Epithelial cell of prostate (primary cell): ENCODE results near the gene SH3GL1.

Source experiments
- DNase-seq: peaks from one replicate; pipeline ENCODE4 v3.0.0-alpha.2; 2011; ENCODE audit warnings: low read depth, low spot score
- H3K27ac ChIP-seq: fragments of 450-650 bp; 2 replicates; pipeline ENCODE4 v1.5.1; 2017; ENCODE audit warnings: mild to moderate bottlenecking

The SH3GL1 gene

DNA sequence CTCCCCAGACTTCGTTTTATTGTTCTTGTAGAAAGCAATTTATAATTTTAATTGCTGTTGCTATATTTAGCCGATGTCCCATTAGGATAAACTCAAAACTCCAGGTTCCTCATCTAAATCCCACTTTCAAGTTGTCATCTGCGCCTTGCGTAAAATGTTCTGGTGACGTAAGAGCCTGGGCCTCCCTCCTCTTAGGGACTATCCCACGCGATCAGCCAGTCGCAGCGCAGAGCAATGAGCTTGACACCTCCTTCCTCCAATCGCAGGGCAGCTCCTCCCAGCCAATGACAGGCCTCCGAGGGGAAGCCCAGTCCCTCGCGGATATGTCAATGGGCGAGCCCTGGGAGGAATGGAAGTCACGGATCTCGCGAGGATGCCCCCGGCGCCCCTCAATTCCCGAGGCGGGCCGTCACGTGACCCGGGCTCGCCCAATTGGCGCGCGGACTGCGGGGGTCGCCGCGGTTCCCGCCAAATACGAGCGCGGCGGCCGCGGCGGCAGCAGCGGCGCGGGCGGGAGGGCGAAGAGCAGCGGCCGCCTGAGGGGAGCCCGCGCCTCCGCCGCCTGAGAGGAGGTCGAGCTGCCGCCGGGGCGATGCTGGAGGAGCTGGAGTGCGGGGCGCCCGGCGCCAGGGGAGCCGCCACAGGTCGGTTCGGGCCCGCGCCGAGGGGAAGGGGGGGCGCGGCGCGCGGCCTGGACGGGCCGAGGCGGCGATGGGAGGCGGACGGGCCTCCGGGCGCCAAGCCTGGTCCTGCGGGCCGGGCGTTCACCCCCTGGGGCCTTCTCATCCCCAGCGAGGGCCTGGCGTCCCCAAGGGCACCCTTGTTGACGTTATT, 2.0 kb upstream of the SH3GL1 start, which contains the start of gene CHAF1A:
CHAF1A (plus strand) TSS at position 470 of the 834 bp plus-strand sequence; CDS start at position 593, 123 bp downstream.
- peak within 1 kb of the TSS; percentile 78 for H3K27ac ChIP-seq
- DNase-seq = peak; percentile 100

DNA sequence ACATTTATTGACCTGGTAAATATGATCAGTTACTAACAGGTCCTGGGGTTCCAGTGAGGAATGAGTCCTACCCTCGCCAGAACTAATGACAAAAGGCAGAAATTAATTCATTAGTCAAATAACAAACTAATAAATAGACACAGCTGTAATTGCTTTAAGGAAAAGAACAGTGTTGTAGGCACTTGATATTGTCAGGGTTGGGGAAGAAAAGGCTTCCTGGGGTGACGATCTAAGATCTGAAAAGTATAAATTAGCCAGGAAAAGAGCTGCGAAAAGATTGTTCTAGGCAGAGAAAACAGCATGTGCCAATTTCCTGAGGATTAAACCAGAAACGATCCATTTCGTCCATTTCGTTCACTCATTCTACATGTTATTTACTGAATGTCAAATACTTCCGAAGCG, 1.4 kb upstream of the SH3GL1 start:
- peak overlapping the region; percentile 78 for H3K27ac ChIP-seq
- no peak for DNase-seq

DNA sequence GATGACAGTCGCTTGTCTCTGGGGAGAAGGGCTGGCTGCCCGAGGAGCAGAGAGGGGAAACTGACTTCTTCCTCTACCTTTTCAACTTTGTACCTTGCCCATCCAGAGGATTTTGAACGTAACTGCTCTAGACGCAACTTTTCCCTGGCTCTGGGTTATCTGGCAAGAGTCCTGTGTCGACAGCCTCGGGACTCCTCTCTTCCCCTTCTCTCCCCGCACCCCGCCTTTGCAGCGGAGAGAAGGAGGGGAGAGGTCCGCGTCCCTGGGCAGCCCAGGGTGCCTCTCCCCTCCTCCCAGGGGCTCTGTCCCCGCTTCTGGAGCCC, 574 bp downstream of the SH3GL1 start:
- no peak for DNase-seq
- H3K27ac ChIP-seq = peak overlapping the region; percentile 84

- DNase-seq = no peak
Observed at GRCh38 chr19:4396949-4397783, 3.2 kb downstream of the SH3GL1 start.

DNA sequence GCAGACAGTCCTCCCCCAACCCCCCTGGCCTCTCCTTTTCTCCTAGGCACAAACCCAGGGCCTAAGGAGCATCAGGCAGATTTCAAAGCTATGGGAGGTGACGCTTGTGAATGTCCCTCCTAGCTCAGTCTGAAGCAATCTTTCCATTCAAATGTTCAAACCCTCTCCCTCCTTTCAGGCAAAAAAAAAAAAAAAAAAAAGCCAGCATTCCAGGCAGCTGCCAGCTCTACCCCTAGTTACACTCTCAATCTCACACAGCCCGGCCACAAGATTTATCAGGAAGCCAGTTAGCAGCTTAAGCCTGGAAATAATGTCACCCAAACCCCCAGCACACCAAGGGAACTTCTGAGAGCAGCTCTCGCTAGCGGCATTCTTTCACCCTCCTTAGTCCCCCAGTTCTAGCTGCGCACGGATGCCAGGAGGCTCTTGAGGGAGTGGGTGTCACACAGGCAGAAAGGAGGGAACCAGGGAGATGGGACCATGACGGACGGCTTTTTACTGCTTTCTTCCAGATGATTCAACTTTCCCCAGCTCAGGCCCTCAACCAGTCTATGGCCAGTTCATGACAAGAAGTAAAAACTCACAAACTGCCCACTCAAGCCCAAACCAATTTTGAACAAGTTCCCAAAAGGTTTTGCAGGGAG, 6.3 kb downstream of the SH3GL1 start:
- DNase-seq = no peak
- H3K27ac ChIP-seq = peak overlapping the region; percentile 82

More at GRCh38 chr19:4396949-4397783, 3.2 kb downstream of the SH3GL1 start:
- H3K27ac ChIP-seq = no peak overlapping the region

DNA sequence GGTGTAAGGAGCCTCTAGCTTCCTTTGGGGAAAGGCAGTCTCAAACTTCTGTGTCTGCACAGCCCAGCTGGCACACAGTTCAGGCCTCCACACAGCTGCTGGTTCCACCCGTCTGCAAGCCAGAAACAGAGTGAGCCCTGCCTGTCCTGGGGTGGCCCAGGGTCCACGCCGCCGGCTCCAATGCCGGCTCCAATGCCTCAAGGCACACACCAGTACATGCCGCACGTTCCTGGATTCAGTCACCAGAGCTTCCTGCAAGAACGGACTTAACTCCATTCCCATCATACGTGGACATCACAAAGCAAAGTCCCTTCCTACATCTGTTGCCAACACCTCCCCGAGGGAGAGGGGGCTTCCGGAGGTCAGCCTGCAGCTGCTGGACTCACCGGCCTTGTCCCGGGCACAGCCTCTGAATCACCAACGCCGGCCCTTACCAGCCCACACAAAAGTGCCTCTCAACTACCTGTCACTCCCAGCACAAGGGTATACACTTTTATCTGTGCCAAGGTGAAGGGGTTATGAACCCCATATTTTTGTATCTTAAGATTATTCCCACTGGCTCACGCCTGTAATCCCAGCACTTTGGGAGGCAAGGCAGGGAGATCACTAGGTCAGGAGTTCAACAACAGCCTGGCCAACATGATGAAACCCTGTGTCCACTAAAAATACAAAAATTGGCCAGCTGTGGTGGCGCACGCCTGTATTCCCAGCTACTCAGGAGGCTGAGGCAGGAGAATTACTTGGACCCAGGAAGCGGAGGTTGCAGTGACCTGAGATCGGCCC, 8.5 kb downstream of the SH3GL1 start:
- H3K27ac ChIP-seq = peak overlapping the region; percentile 82
- DNase-seq = no peak

DNA sequence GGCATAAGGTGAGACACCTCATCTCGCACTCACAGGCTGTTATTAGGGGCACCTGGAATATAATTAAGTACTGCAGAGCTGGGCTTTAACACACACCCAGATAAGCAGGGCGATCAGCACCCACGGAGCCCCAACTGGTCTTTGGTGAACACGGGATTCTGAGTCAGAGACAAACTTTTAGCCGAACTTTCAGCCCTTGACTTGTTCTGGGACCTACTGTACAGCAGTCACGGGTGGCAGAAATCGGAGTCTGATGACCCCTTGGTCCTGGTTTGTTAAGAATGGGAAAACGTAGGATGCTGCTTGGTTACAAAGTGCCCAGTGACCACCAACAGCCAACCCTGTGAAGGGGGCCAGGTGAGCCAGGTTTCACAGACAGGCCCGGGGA, 9.0 kb downstream of the SH3GL1 start:
- H3K27ac ChIP-seq = peak overlapping the region; percentile 82

GRCh38 chr19:4390567-4391305, 9.6 kb downstream of the SH3GL1 start:
- H3K27ac ChIP-seq = peak overlapping the region; percentile 82

More for the DNA sequence above, 9.0 kb downstream of the SH3GL1 start:
- DNase-seq = no peak

GRCh38 chr19:4390017-4390566, 10.3 kb downstream of the SH3GL1 start:
- H3K27ac ChIP-seq = peak overlapping the region; percentile 82
- DNase-seq = no peak

More at GRCh38 chr19:4390567-4391305, 9.6 kb downstream of the SH3GL1 start:
- DNase-seq = no peak

- DNase-seq = no peak
- H3K27ac ChIP-seq = peak overlapping the region; percentile 82
Observed at GRCh38 chr19:4389511-4390016, 10.8 kb downstream of the SH3GL1 start.

GRCh38 chr19:4389064-4389375, 11.3 kb downstream of the SH3GL1 start:
- DNase-seq = no peak
- H3K27ac ChIP-seq = peak overlapping the region; percentile 82

DNA sequence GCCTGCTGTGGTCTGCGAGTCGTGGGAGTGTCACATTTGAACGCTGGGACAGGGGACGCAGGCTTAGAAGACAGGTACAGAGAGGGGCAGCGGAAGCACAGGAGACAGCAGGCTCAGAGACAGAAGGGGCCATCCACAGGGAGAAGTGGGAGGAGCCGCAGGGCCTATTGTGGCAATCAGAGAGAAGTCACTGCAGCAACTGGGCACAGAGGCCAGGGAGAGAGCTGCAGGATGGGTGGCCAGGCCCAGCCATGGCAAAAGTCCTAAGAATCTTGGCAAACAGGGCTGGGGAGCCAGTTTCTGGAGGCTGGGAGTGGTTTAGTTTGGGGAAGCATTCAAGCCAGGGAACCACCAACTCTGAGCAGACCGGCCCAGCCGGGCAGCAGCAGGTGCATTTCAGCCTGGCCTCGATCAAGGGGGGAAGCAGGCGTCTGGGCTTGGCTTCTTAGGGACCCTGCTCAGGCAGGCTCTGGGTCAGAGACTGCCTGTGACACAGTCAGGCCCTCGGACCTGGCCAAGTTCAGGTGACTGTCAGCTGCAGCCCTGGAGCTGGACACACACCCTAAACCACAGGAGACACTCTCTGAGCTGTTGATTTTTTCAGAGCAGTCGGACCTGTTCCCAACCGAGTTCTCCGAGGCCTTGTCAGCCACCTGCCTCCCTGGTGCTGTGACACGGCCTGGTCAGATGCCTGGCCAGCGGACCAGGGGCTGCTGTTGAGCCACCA, 11.8 kb downstream of the SH3GL1 start:
- peak overlapping the region; percentile 82 for H3K27ac ChIP-seq
- DNase-seq = no peak

DNA sequence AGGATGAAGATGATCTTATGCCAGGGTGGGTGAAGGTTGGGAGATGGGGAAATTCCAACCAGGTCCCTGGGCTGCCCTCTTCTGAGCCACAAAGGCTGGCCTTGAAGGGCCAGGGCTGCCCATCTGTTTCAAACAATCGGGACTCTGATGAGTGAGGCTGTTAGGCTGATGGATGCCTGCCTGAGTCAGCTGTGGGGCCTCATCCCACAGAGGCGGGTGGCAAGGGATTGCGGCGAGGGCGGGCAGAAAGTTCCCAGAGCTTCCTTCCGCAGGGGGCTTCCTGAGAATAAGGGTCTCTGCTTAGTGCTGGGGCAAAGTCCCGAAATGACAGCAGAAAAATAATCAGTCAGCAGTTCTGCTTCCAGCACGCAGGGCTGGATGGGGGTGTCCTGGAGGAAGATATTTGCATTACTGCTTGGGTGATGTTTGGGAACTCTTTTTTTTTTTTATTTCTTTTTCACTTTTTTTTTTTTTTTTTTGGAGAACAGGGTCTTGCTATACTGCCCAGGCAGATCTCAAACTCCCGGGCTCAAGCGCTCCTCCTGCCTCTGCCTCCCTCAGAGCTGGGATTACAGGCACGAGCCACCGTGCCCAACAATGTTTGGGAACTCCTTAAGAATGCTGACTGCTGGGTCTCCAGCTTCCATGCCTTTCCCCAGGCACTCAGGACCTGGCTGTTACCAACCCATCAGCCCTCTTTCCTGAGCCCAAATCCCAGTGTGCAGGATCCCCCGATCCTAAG, 14.1 kb downstream of the SH3GL1 start:
- DNase-seq = no peak
- no peak overlapping the region for H3K27ac ChIP-seq

- DNase-seq = no peak
- no peak overlapping the region for H3K27ac ChIP-seq
Observed at GRCh38 chr19:4385291-4386040, 14.9 kb downstream of the SH3GL1 start.

DNA sequence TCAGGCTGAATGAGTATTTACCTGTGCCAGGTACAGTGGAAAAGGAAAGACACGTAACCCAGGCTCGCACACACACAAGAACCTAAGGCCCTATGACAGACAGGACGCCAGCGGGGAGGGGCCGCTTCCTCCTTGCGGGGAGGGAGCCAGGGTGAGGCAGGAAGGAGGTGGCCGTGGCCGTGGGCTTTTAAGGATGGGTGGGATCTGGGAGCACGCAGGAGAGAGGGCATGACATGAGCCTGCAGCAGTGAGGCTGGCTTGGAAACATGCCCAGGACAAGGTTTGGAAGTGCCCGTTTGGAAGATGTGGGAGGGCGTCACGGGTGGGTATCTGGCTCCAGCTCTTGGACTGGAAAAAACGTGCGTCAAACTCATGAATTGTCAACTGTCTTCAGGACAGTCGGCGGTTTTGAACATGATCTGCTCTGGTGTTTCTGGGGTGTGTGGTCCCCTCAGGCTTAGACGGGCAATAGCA, 20.1 kb downstream of the SH3GL1 start:
- DNase-seq = no peak
- peak overlapping the region; percentile 96 for H3K27ac ChIP-seq

- peak overlapping the region; percentile 96 for H3K27ac ChIP-seq
- peak; percentile 93 for DNase-seq
Observed at GRCh38 chr19:4379383-4380253, 20.7 kb downstream of the SH3GL1 start.
